Activated naive CD8-positive, alpha-beta T cell treated with anti-CD3 and anti-CD28 coated beads, Interleukin-2, amount 10 ng/mL, durations not matched to agents 7 days and 5 days (primary cell): Measurements from ENCODE around the gene HCFC1. TPM values are rescaled to one million over a fixed set of nuclear protein-coding genes. Genes with fewer than 3 reads are reported as not detected.

Source experiments
- ATAC-seq: fragments of 150-1000 bp; cut with Tn5 transposase; one replicate; pipeline ENCODE4 v1.10.0; 2021; ENCODE audit warnings: low read depth, moderate library complexity
- POLR2A ChIA-PET: fragments of 350-600 bp; sonication (Branson Sonifier 250); formaldehyde crosslinking; loops from one replicate; lab custom pipeline; 2021; ENCODE audit warnings: antibody characterized with exemption; lab: Charles Lee
- DNase-seq: peaks from one replicate; pipeline ENCODE4 v3.0.0; 2021
- H3K27ac Mint-ChIP-seq: one replicate; pipeline ENCODE4 v1.8.0; 2022; ENCODE audit warnings: mild to moderate bottlenecking, mixed read lengths
- H3K27me3 Mint-ChIP-seq: one replicate; pipeline ENCODE4 v1.8.0; 2022; ENCODE audit warnings: mild to moderate bottlenecking, moderate library complexity, mixed read lengths
- H3K36me3 Mint-ChIP-seq: one replicate; pipeline ENCODE4 v1.8.0; 2021; ENCODE audit warnings: mild to moderate bottlenecking, mixed read lengths
- H3K4me1 Mint-ChIP-seq: one replicate; pipeline ENCODE4 v1.8.0; 2021; ENCODE audit warnings: mixed read lengths
- H3K4me3 Mint-ChIP-seq: one replicate; pipeline ENCODE4 v1.8.0; 2022; ENCODE audit warnings: mild to moderate bottlenecking, moderate library complexity, mixed read lengths
- H3K9me3 Mint-ChIP-seq: one replicate; pipeline ENCODE4 v1.8.0; 2021; ENCODE audit warnings: mixed read lengths
- total RNA-seq, 2 experiments: library from RNA; stranded (reverse); gene quantifications; one replicate each; pipeline ENCODE4 v1.2.3, GENCODE V29; 2021

The HCFC1 gene
- total RNA-seq, 2 experiments from 2014 or later, result 101 to 107 TPM

DNA sequence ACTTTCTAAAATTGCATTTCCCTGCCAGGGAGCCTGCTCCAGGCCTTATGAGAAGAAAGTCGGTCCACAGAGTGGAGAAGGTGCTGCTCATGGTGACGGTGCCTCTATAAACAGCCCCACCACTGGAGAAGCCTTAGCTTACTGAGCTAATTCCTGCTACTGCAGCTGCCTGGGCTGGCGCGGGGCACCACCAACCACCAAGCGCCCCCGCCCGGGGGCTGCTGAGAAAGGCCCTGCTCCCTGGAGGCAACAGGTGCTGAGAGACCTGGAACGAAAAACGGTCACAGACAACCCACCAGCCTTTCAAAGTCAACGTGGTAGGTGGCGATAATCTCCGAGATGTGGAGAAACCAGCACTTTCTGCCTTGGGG lies 2.9 kb downstream of the HCFC1 start:
- Mint-ChIP-seq H3K36me3 (peaks cover 17% of the 10 kb centered on the region), H3K4me3 (peak overlapping the region; percentile 100), H3K9me3 (no peaks in the 10 kb centered on the region), H3K27me3 (no peaks in the 10 kb centered on the region), H3K4me1 (peaks cover 6% of the 10 kb centered on the region), H3K27ac (peak overlapping the region; percentile 100)
- DNase-seq (peak; percentile 62), ATAC-seq (no peak)
- POLR2A ChIA-PET, result interaction anchor here (0.7 to 7.6 kb wide), 7 partner anchors 12 to 49 kb away, joined by 3 to 110 read pairs (median 16); partner anchors contain the start of genes ARHGAP4 and IRAK1

DNA sequence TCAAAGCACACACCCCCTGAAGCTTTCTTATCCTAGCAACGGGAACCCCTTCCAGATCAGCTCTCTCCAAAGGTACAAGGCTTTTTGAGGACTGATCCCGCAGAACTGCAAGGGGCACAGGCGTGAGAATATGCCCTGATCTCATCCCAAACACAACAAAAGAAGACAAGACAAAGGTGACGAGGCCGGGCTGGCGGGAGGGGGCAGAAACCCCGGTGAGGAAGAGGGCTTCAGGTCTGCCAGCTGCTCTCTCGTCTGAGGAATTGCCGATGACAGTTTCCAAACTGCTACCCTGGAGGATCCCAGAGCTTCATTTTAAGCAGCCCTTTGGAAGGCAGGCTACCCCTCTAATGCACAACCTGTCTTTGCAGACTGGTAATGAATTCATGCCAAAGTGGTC lies 3.4 kb downstream of the HCFC1 start:
- Mint-ChIP-seq H3K4me3 (peak overlapping the region; percentile 100), H3K27ac (peak overlapping the region; percentile 100), H3K36me3 (peaks cover 17% of the 10 kb centered on the region), H3K27me3 (no peaks in the 10 kb centered on the region), H3K4me1 (peaks cover 6% of the 10 kb centered on the region), H3K9me3 (no peaks in the 10 kb centered on the region)
- no peak for ATAC-seq
- DNase-seq, result no peak
- POLR2A ChIA-PET, result interaction anchor here (1.1 to 7.6 kb wide), 7 partner anchors 13 to 241 kb away, joined by 5 to 110 read pairs (median 15); partner anchors contain the start of genes ARHGAP4 and IRAK1

DNA sequence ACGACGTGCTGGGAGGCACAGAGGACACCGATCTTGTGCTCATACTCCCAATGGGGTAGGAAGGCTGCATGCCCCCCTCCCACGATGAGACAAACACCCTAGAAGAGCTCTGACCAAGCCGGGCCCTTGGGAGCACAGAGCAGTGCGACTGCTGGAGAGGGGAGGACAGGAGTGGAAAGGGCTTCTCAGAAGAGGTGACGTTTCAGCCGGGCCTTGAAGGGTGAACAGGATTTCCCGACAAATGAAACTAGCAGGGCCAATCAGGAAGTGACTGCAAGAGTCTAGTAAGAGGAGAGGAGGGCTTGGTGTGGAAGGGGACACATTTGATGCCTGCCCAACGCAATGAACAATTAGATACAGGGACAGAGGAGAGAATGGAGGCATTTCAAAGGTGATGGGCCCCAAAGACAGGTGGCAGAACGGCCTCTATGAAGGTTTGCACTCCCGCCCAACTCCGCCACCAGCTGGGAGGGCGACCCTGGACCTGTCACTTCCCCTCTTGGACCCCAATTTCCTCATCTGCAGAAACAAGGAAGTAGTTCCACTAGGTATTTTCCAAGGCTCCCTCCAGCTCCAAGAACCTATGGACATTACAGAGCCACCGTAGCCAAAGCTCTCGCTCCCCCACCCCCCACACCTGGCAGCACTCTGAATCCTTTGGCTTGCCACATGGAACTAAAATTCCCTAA lies 3.9 kb downstream of the HCFC1 start:
- ATAC-seq, result peak; percentile 15
- peak; percentile 62 for DNase-seq
- Mint-ChIP-seq H3K27ac (peak overlapping the region; percentile 100), H3K27me3 (no peaks in the 10 kb centered on the region), H3K36me3 (peaks cover 17% of the 10 kb centered on the region), H3K4me1 (peaks cover 6% of the 10 kb centered on the region), H3K9me3 (no peaks in the 10 kb centered on the region), H3K4me3 (peak overlapping the region; percentile 100)
- POLR2A ChIA-PET, result interaction anchor here (0.7 to 7.6 kb wide), 12 partner anchors 11 to 522 kb away, joined by 3 to 110 read pairs (median 6); partner anchors contain the start of genes ARHGAP4 and IRAK1

DNA sequence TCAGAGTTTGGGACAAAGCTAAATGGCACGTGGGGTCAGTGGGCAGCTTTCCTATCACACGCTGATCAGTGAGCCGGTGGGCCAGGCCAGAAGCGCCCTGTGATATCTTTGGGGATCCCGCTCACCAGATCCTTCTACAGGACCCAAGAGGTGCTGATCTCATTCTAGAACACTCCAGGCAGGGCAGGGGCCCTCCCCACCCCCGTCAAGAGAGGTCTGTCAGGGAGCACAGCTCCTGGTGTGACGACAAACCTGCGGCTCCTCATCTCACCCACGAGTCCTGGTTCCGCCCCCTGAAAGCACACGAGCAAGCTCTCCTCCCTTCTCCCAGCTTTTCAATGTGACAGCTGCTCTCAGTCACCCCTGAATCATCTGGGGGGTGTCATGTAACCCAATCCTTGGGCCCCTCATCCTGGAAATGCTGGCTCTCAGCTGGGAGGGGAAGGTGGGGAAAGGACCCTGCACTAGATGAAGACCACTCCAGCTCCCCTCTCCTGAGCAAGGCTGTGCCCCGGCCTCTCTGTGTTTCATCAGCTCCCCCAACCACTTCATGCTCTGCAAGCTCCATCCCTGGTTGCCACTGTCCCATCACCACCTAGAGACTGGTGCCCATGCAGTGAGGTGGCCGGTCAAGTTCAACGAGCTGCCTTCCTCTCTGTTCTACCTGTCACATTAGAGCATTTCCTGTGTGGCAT lies 4.6 kb downstream of the HCFC1 start:
- peak; percentile 6 for ATAC-seq

DNA sequence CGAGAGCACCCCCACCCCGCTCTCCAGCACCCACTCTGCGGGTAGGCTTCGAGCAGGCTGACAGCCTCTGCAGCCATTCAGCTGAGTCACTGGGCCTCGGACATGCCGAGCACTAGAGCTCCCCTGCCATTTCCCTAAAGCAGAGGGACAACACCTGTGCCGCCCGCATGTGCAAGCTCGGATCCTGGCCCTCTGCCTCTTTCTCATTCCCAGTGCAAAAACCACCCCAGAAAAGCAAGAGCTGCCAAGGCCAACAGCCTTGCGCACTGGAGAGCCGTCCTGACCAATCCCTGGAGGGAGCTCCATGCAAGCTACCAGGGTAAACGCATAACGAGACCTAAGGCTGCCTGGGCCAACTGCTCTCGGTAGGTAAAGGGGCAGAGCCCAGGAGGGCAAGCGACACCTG lies 5.3 kb downstream of the HCFC1 start:
- ATAC-seq, result no peak
- POLR2A ChIA-PET, result interaction anchor here (0.7 to 7.6 kb wide), 6 partner anchors 17 to 52 kb away, joined by 3 to 110 read pairs (median 12); partner anchors contain the start of genes ARHGAP4 and IRAK1
- H3K9me3 Mint-ChIP-seq, result no peaks in the 10 kb centered on the region
- H3K4me1 Mint-ChIP-seq, result peaks cover 6% of the 10 kb centered on the region
- DNase-seq, result no peak
- peak overlapping the region; percentile 100 for H3K27ac Mint-ChIP-seq
- H3K27me3 Mint-ChIP-seq, result no peaks in the 10 kb centered on the region
- H3K4me3 Mint-ChIP-seq, result peak overlapping the region; percentile 100
- H3K36me3 Mint-ChIP-seq, result peaks cover 17% of the 10 kb centered on the region

More for the DNA sequence above, 4.6 kb downstream of the HCFC1 start:
- Mint-ChIP-seq H3K9me3 (no peaks in the 10 kb centered on the region), H3K27me3 (no peaks in the 10 kb centered on the region), H3K36me3 (peaks cover 17% of the 10 kb centered on the region), H3K4me3 (peak overlapping the region; percentile 100), H3K27ac (peak overlapping the region; percentile 100), H3K4me1 (peaks cover 6% of the 10 kb centered on the region)
- POLR2A ChIA-PET, result interaction anchor here (0.7 to 7.6 kb wide), 11 partner anchors 11 to 523 kb away, joined by 3 to 110 read pairs (median 4); partner anchors contain the start of genes ARHGAP4 and IRAK1
- DNase-seq, result no peak

DNA sequence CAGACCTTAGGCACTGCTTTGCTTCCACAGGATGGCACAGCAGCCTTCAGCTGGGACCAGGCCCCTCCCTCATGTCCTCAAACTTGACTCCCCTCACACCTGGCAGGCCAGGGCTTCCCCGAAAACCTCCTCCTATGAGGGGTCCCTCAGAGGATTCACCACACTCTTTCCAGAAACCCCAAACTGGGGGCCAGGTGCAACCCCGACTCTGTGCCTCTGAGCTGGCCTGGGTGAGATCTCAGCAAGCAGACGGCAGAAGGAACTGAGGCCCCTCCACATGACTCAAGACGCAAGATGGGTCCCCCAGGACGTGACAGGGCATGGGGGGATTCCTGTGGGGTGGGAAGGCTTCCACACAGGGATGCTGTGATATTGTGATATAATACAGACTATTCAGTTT lies 6.2 kb downstream of the HCFC1 start:
- DNase-seq (no peak), ATAC-seq (no peak)
- Mint-ChIP-seq H3K27ac (peak overlapping the region; percentile 100), H3K4me1 (peaks cover 6% of the 10 kb centered on the region), H3K27me3 (no peaks in the 10 kb centered on the region), H3K9me3 (no peaks in the 10 kb centered on the region), H3K4me3 (peak overlapping the region; percentile 10), H3K36me3 (peaks cover 16% of the 10 kb centered on the region)
- POLR2A ChIA-PET, result no interaction called here

DNA sequence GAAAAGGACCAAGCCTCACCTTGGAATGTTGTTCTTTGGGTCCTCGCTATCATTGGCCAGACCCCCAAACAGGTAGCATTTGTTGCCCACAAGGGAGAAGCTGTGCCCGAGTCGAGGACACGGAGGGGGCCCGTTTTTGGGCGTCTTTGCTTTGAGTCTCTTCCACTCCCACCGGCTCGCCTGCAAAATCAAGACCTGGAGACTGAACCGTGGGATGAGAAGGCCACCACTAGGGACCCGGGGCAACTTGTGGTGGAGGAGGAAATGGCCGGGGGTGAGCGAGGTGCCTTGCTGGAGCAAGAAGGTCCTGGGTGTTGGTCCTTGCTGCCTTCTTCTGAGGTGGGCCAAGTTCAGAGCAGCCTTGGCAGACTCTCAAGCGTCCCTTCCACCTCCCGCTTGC lies 7.5 kb downstream of the HCFC1 start:
- no peak for DNase-seq
- H3K27ac Mint-ChIP-seq, result no peak overlapping the region
- H3K4me3 Mint-ChIP-seq, result no peak overlapping the region
- H3K27me3 Mint-ChIP-seq, result no peaks in the 10 kb centered on the region
- H3K36me3 Mint-ChIP-seq, result peaks cover 11% of the 10 kb centered on the region
- POLR2A ChIA-PET, result no interaction called here
- H3K4me1 Mint-ChIP-seq, result peaks cover 6% of the 10 kb centered on the region
- no peak for ATAC-seq
- H3K9me3 Mint-ChIP-seq, result no peaks in the 10 kb centered on the region

DNA sequence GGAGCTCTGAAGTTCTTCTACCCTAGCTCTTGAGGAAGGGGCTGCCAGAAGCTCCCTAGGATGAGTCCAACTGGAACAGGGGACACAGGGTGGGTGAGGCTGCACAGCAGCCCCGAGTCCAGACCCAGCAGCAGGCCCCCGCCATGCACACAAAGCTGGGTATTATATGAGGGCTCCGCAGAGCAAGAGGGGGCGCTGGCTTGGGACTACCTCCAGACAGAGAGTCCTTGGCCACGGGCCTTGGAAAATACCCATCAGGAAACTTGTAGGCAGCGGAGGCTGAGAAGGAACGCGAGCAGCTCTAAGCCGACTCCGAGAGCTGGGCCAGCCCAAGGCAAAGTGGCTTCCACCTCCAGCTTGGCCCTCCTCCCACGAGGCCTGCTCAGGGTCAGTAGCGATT lies 8.1 kb downstream of the HCFC1 start:
- H3K9me3 Mint-ChIP-seq, result no peaks in the 10 kb centered on the region
- H3K4me1 Mint-ChIP-seq, result peaks cover 6% of the 10 kb centered on the region
- no peak overlapping the region for H3K4me3 Mint-ChIP-seq
- no peak overlapping the region for H3K27ac Mint-ChIP-seq
- POLR2A ChIA-PET, result interaction anchor here (0.8 kb wide), 1 partner anchor 18 kb away, joined by 5 read pairs; no protein-coding TSS in a partner anchor
- DNase-seq (no peak), ATAC-seq (no peak)
- H3K27me3 Mint-ChIP-seq, result no peaks in the 10 kb centered on the region
- peaks cover 11% of the 10 kb centered on the region for H3K36me3 Mint-ChIP-seq

DNA sequence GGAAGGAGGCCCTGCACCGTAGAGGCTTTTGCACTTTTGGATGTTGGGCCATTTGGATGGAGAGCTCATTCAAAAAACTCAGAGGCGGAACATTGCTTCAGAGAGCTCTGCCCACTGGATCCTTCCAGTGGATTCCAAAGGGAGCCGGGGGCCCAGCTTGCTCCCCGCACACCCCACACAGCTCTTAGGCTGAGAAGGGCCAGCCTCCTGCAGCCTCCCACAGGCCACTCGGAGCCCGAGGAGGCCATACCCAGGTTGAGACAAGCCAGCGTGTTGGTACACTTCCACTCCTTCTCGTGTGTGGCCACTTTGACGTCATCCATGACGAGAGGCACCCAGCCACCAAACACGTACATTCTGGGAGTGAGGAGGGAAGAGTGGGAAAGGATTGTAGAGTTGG lies 10.3 kb downstream of the HCFC1 start:
- no peak overlapping the region for H3K4me3 Mint-ChIP-seq
- ATAC-seq, result no peak
- H3K36me3 Mint-ChIP-seq, result no peaks in the 10 kb centered on the region
- no peaks in the 10 kb centered on the region for H3K9me3 Mint-ChIP-seq
- H3K27me3 Mint-ChIP-seq, result no peaks in the 10 kb centered on the region
- POLR2A ChIA-PET, result interaction anchor here (1.1 to 1.3 kb wide), 2 partner anchors 29 to 52 kb away, joined by 3 read pairs; no protein-coding TSS in a partner anchor
- no peak overlapping the region for H3K27ac Mint-ChIP-seq
- H3K4me1 Mint-ChIP-seq, result peaks cover 2% of the 10 kb centered on the region
- no peak for DNase-seq

DNA sequence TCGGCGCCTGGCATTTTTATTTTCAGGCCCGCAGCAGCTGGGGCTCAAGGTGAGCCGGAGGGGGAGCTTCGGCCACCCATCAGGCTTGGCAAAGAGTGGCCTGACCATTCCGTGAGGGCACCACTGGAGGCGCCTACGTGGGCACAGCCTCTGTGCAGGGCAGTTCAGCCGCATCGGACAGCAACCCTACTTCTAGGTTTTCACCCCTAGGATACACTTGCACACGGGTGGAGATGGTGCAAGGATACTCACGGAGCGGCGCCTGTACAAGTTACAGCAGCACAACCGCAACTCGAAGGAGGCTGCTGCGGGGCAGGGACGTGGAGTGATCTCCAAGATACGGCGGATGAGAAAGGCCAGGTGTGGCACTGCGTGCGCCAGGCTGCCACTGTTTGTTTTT lies 10.8 kb downstream of the HCFC1 start:
- ATAC-seq, result no peak
- no peaks in the 10 kb centered on the region for H3K27me3 Mint-ChIP-seq
- no peaks in the 10 kb centered on the region for H3K36me3 Mint-ChIP-seq

DNA sequence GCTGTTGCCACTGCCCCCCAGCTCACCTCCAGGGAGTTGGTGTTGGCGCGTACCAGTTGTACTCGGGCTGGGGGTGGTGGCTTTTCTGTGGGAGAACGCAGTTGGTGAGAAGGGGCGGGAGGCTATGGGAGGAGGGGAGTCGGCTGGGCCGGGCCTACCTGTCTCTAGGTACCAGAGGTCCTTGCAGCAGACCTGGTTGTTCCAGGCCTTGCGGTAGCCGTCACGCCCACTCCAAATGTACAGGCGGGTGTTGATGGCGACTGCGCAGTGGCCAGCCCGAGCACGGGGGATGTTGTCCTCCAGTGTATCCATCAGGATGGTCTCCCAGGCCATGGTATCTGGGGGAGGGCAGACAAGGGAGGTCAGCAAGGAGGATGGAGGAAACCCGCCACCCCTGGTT lies 11.5 kb downstream of the HCFC1 start:
- Mint-ChIP-seq H3K9me3 (no peaks in the 10 kb centered on the region), H3K36me3 (no peaks in the 10 kb centered on the region), H3K27ac (no peak overlapping the region), H3K4me3 (no peak overlapping the region), H3K27me3 (no peaks in the 10 kb centered on the region), H3K4me1 (no peaks in the 10 kb centered on the region)
- DNase-seq (no peak), ATAC-seq (no peak)
- POLR2A ChIA-PET, result no interaction called here

More for the DNA sequence above, 10.8 kb downstream of the HCFC1 start:
- H3K27ac Mint-ChIP-seq, result no peak overlapping the region
- no peak overlapping the region for H3K4me3 Mint-ChIP-seq
- POLR2A ChIA-PET, result no interaction called here
- no peak for DNase-seq
- H3K9me3 Mint-ChIP-seq, result no peaks in the 10 kb centered on the region
- no peaks in the 10 kb centered on the region for H3K4me1 Mint-ChIP-seq

DNA sequence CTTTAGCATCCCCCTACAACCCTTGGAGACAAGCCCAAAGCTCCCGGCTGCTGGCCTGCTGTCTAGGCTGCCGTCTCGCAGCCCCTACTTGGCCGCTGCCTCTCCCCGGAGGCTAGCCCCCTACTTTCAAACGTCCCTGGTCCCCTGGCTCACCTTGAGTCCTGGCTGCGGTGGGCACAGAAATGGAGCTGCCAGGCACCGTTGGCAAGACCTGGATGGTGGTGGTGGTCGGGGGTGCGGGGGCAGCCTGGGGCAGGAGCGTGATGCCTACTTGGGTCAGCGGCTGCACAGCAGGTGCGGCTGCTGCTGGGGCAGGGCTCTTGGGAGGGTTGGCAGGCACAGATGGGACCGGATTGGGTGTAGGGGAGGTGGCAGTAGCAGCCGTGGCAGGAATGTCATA lies 12.0 kb downstream of the HCFC1 start:
- ATAC-seq, result no peak
- no peaks in the 10 kb centered on the region for H3K9me3 Mint-ChIP-seq
- no peaks in the 10 kb centered on the region for H3K27me3 Mint-ChIP-seq
- POLR2A ChIA-PET, result interaction anchor here (1.1 kb wide), 1 partner anchor 12 kb away, joined by 4 read pairs; no protein-coding TSS in a partner anchor
- no peaks in the 10 kb centered on the region for H3K4me1 Mint-ChIP-seq
- H3K36me3 Mint-ChIP-seq, result no peaks in the 10 kb centered on the region
- no peak for DNase-seq
- H3K4me3 Mint-ChIP-seq, result no peak overlapping the region
- H3K27ac Mint-ChIP-seq, result no peak overlapping the region

DNA sequence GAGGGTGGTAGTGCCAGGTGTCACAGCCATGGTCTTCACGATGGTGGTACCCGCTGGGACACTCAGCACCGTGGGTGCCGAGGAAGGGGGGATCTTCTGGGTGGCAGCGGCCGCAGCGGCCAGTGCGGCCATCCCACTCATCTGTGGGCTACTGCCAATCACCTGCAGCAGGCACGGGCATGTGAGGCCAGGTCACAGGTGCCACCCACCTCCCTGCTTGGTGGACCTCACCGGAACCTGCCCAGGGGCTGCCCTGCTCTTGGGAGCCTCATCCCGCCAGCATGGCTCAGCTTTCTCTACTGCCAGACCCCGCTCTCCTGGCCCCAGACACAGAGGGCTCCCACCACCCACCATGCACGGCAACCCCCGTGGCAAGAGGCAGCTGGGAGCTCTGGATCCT lies 13.0 kb downstream of the HCFC1 start:
- H3K36me3 Mint-ChIP-seq, result no peaks in the 10 kb centered on the region
- no peaks in the 10 kb centered on the region for H3K9me3 Mint-ChIP-seq
- H3K4me1 Mint-ChIP-seq, result no peaks in the 10 kb centered on the region
- ATAC-seq (no peak), DNase-seq (no peak)
- H3K27me3 Mint-ChIP-seq, result no peaks in the 10 kb centered on the region
- no peak overlapping the region for H3K27ac Mint-ChIP-seq
- POLR2A ChIA-PET, result interaction anchor here (1.1 kb wide), 1 partner anchor 11 kb away, joined by 4 read pairs; no protein-coding TSS in a partner anchor
- no peak overlapping the region for H3K4me3 Mint-ChIP-seq
